ENCODE results near the gene DSCAML1. TPM values are rescaled to one million over a fixed set of nuclear protein-coding genes. Genes with fewer than 3 reads are reported as not detected.

DSCAML1 gene
- polyA plus RNA-seq, 2 donors, result 0.04 TPM

GRCh38 chr11:117392001-117392690 lies 404.9 kb downstream of the DSCAML1 start:
- Histone ChIP-seq H3K4me1 (ENCODE audit: control insufficient read depth in 2 of 2, insufficient read depth in 2 of 2, low read length in 1 of 2) (no peaks in the 10 kb centered on the region), H3K36me3 (ENCODE audit: control insufficient read depth in 2 of 2, insufficient read depth in 2 of 2, low read length in 1 of 2) (peaks cover 44 to 58% of the 10 kb centered on the region in 2 donors), H3K27ac (ENCODE audit: low read depth in 2 of 2, low read length in 1 of 2) (no peak overlapping the region), H3K9me3 (ENCODE audit: control insufficient read depth in 2 of 2, insufficient read depth in 1 of 2, low read depth in 1 of 2, low read length in 1 of 2) (no peaks in the 10 kb centered on the region), H3K4me3 (ENCODE audit: low read depth in 1 of 2, low read length in 2 of 2) (no peak overlapping the region), H3K27me3 (ENCODE audit: control insufficient read depth in 1 of 2, insufficient read depth in 2 of 2, low read length in 2 of 2) (no peaks in the 10 kb centered on the region)
- 87 to 90% methylated on average over 12 of the region's 12 CpGs for WGBS, 2 donors

DNA sequence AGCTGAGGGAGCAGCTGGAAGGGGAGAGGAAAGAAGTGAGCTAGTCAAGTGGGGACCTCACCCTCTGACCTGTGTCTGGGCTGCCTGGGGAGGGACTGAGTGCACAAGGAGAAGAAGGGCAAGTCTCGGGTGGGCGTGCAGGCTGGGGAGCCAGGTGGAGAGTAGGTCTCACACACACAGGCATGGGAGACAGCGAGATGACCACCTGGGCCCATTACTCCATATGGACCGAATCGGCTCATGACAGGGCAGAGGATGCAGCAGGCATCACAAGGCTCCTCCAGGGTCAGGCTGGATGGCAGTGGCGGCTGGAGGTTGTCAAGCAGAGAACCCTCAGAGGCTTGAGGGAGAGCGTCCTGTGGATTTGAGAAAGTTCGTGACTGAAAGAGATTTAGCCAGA lies 405.8 kb downstream of the DSCAML1 start:
- no peaks in the 10 kb centered on the region for H3K9me3 ChIP-seq (ENCODE audit: control insufficient read depth in 2 of 2, insufficient read depth in 1 of 2, low read depth in 1 of 2, low read length in 1 of 2)
- no peaks in the 10 kb centered on the region for H3K4me1 ChIP-seq (ENCODE audit: control insufficient read depth in 2 of 2, insufficient read depth in 2 of 2, low read length in 1 of 2)
- no peaks in the 10 kb centered on the region for H3K27me3 ChIP-seq (ENCODE audit: control insufficient read depth in 1 of 2, insufficient read depth in 2 of 2, low read length in 2 of 2)
- no peak overlapping the region for H3K4me3 ChIP-seq (ENCODE audit: low read depth in 1 of 2, low read length in 2 of 2)
- H3K27ac ChIP-seq (ENCODE audit: low read depth in 2 of 2, low read length in 1 of 2), result no peak overlapping the region
- peaks cover 45 to 54% of the 10 kb centered on the region in 2 donors for H3K36me3 ChIP-seq (ENCODE audit: control insufficient read depth in 2 of 2, insufficient read depth in 2 of 2, low read length in 1 of 2)
- WGBS, 2 donors, result 98 to 100% methylated on average over 8 of the region's 8 CpGs

GRCh38 chr11:117390743-117391142 lies 406.3 kb downstream of the DSCAML1 start:
- H3K27me3 ChIP-seq (ENCODE audit: control insufficient read depth in 1 of 2, insufficient read depth in 2 of 2, low read length in 2 of 2), result no peaks in the 10 kb centered on the region
- H3K4me1 ChIP-seq (ENCODE audit: control insufficient read depth in 2 of 2, insufficient read depth in 2 of 2, low read length in 1 of 2), result no peaks in the 10 kb centered on the region
- H3K4me3 ChIP-seq (ENCODE audit: low read depth in 1 of 2, low read length in 2 of 2), result no peak overlapping the region
- no peak overlapping the region for H3K27ac ChIP-seq (ENCODE audit: low read depth in 2 of 2, low read length in 1 of 2)
- H3K36me3 ChIP-seq (ENCODE audit: control insufficient read depth in 2 of 2, insufficient read depth in 2 of 2, low read length in 1 of 2), result peaks cover 41 to 55% of the 10 kb centered on the region in 2 donors
- no peaks in the 10 kb centered on the region for H3K9me3 ChIP-seq (ENCODE audit: control insufficient read depth in 2 of 2, insufficient read depth in 1 of 2, low read depth in 1 of 2, low read length in 1 of 2)
- 97 to 98% methylated on average over 8 of the region's 8 CpGs for WGBS, 2 donors

- H3K36me3 ChIP-seq (ENCODE audit: control insufficient read depth in 2 of 2, insufficient read depth in 2 of 2, low read length in 1 of 2), result peaks cover 26 to 41% of the 10 kb centered on the region in 2 donors
- H3K9me3 ChIP-seq (ENCODE audit: control insufficient read depth in 2 of 2, insufficient read depth in 1 of 2, low read depth in 1 of 2, low read length in 1 of 2), result no peaks in the 10 kb centered on the region
- no peaks in the 10 kb centered on the region for H3K27me3 ChIP-seq (ENCODE audit: control insufficient read depth in 1 of 2, insufficient read depth in 2 of 2, low read length in 2 of 2)
- H3K4me3 ChIP-seq (ENCODE audit: low read depth in 1 of 2, low read length in 2 of 2), result no peak overlapping the region
- no peaks in the 10 kb centered on the region for H3K4me1 ChIP-seq (ENCODE audit: control insufficient read depth in 2 of 2, insufficient read depth in 2 of 2, low read length in 1 of 2)
- H3K27ac ChIP-seq (ENCODE audit: low read depth in 2 of 2, low read length in 1 of 2), result no peak overlapping the region
- 91 to 94% methylated on average over 3 of the region's 3 CpGs for WGBS, 2 donors
These were observed 408.8 kb downstream of the DSCAML1 start for GRCh38 chr11:117387992-117388755.

- Histone ChIP-seq H3K27me3 (ENCODE audit: control insufficient read depth in 1 of 2, insufficient read depth in 2 of 2, low read length in 2 of 2) (no peaks in the 10 kb centered on the region), H3K9me3 (ENCODE audit: control insufficient read depth in 2 of 2, insufficient read depth in 1 of 2, low read depth in 1 of 2, low read length in 1 of 2) (no peaks in the 10 kb centered on the region), H3K27ac (ENCODE audit: low read depth in 2 of 2, low read length in 1 of 2) (no peak overlapping the region), H3K36me3 (ENCODE audit: control insufficient read depth in 2 of 2, insufficient read depth in 2 of 2, low read length in 1 of 2) (peaks cover 17 to 33% of the 10 kb centered on the region in 2 donors), H3K4me1 (ENCODE audit: control insufficient read depth in 2 of 2, insufficient read depth in 2 of 2, low read length in 1 of 2) (no peaks in the 10 kb centered on the region), H3K4me3 (ENCODE audit: low read depth in 1 of 2, low read length in 2 of 2) (no peak overlapping the region)
- 95 to 98% methylated on average over 9 of the region's 9 CpGs for WGBS, 2 donors
These were observed 411.1 kb downstream of the DSCAML1 start for GRCh38 chr11:117385906-117386305.

DNA sequence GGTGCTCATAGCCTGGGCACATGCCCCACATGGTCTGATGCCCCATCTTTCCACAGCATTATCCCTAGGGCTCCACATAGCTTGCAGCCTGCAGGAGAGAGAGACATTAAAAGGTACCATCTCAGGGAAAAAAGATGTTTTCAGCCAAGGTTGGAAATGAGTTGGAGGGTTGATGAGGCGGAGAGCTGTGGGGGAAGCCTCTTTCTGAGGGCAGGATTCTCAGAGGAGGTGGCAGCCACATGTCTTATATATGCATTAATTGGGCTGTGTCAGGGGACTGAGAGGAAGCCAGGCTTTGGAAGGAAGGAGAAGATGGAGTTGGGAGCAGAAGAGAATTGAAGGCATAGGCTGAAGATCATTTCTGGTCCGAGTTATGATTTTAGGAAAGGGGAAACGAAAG lies 411.5 kb downstream of the DSCAML1 start:
- Histone ChIP-seq H3K9me3 (ENCODE audit: control insufficient read depth in 2 of 2, insufficient read depth in 1 of 2, low read depth in 1 of 2, low read length in 1 of 2) (no peaks in the 10 kb centered on the region), H3K27ac (ENCODE audit: low read depth in 2 of 2, low read length in 1 of 2) (no peak overlapping the region), H3K4me1 (ENCODE audit: control insufficient read depth in 2 of 2, insufficient read depth in 2 of 2, low read length in 1 of 2) (no peaks in the 10 kb centered on the region), H3K4me3 (ENCODE audit: low read depth in 1 of 2, low read length in 2 of 2) (no peak overlapping the region), H3K36me3 (ENCODE audit: control insufficient read depth in 2 of 2, insufficient read depth in 2 of 2, low read length in 1 of 2) (peaks cover 13 to 34% of the 10 kb centered on the region in 2 donors), H3K27me3 (ENCODE audit: control insufficient read depth in 1 of 2, insufficient read depth in 2 of 2, low read length in 2 of 2) (no peaks in the 10 kb centered on the region)
- WGBS, 2 donors, result 96 to 97% methylated on average over 3 of the region's 3 CpGs

- no peaks in the 10 kb centered on the region for H3K27me3 ChIP-seq (ENCODE audit: control insufficient read depth in 1 of 2, insufficient read depth in 2 of 2, low read length in 2 of 2)
- peaks cover 13 to 38% of the 10 kb centered on the region in 2 donors for H3K36me3 ChIP-seq (ENCODE audit: control insufficient read depth in 2 of 2, insufficient read depth in 2 of 2, low read length in 1 of 2)
- no peak overlapping the region for H3K4me3 ChIP-seq (ENCODE audit: low read depth in 1 of 2, low read length in 2 of 2)
- no peaks in the 10 kb centered on the region for H3K9me3 ChIP-seq (ENCODE audit: control insufficient read depth in 2 of 2, insufficient read depth in 1 of 2, low read depth in 1 of 2, low read length in 1 of 2)
- no peak overlapping the region for H3K27ac ChIP-seq (ENCODE audit: low read depth in 2 of 2, low read length in 1 of 2)
- WGBS, 2 donors, result 58 to 60% methylated on average over 1 of the region's 1 CpG
- peaks cover 0 to 3% of the 10 kb centered on the region in 2 donors for H3K4me1 ChIP-seq (ENCODE audit: control insufficient read depth in 2 of 2, insufficient read depth in 2 of 2, low read length in 1 of 2)
These were observed 413.0 kb downstream of the DSCAML1 start for GRCh38 chr11:117384045-117384444.

GRCh38 chr11:117382746-117383145 lies 414.3 kb downstream of the DSCAML1 start:
- Histone ChIP-seq H3K36me3 (ENCODE audit: control insufficient read depth in 2 of 2, insufficient read depth in 2 of 2, low read length in 1 of 2) (peaks cover 10 to 34% of the 10 kb centered on the region in 2 donors), H3K4me1 (ENCODE audit: control insufficient read depth in 2 of 2, insufficient read depth in 2 of 2, low read length in 1 of 2) (peaks cover 0 to 3% of the 10 kb centered on the region in 2 donors), H3K27me3 (ENCODE audit: control insufficient read depth in 1 of 2, insufficient read depth in 2 of 2, low read length in 2 of 2) (no peaks in the 10 kb centered on the region), H3K4me3 (ENCODE audit: low read depth in 1 of 2, low read length in 2 of 2) (no peak overlapping the region), H3K27ac (ENCODE audit: low read depth in 2 of 2, low read length in 1 of 2) (no peak overlapping the region), H3K9me3 (ENCODE audit: control insufficient read depth in 2 of 2, insufficient read depth in 1 of 2, low read depth in 1 of 2, low read length in 1 of 2) (no peaks in the 10 kb centered on the region)
- WGBS, 2 donors, result 91 to 93% methylated on average over 4 of the region's 4 CpGs

DNA sequence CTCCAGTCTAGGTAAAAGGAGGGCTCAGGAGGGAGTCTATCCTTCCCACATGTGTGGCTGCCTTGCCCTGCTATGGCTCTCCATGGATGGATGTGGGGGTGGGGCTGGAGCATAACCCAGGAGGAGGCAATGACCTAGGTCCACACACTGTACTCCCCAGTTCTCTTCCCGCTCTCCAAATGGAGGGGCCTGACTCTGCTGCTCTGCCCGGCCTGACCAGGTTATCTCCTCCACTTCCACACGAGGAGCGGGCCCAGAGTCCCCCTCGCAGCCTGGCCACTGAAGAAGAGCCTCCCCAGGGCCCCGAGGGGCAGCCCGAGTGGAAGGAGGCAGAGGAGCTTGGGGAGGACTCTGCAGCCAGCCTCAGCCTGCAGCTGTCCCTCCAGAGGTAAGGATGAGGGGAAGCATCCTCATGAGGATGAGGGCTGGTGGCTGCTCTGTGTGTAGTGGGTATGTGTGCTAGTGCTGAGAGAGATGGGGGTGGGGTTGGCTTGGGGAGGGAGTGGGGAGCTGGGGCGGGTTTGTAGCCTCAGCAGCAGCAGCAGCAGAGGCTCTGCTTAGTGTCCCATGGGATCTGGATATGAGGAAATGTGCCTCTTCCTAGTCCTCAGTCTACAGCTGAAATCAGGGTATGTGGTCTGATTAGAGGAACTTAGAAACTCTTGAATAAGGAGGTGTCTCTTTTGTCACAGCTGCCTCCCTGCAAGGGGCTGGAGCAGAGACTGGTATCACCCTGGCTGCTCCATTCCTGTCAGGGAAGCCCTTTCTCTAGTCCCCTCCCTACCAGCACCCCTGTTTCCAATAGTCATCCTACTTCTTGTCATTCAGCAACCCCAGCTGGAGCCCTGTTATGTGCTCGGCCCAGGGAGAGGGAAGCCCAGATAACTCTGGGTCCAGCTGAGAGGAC lies 415.3 kb downstream of the DSCAML1 start:
- peaks cover 0 to 3% of the 10 kb centered on the region in 2 donors for H3K4me1 ChIP-seq (ENCODE audit: control insufficient read depth in 2 of 2, insufficient read depth in 2 of 2, low read length in 1 of 2)
- peaks cover 11 to 29% of the 10 kb centered on the region in 2 donors for H3K36me3 ChIP-seq (ENCODE audit: control insufficient read depth in 2 of 2, insufficient read depth in 2 of 2, low read length in 1 of 2)
- H3K9me3 ChIP-seq (ENCODE audit: control insufficient read depth in 2 of 2, insufficient read depth in 1 of 2, low read depth in 1 of 2, low read length in 1 of 2), result no peaks in the 10 kb centered on the region
- 93 to 94% methylated on average over 9 of the region's 9 CpGs for WGBS, 2 donors
- no peak overlapping the region for H3K27ac ChIP-seq (ENCODE audit: low read depth in 2 of 2, low read length in 1 of 2)
- no peak overlapping the region for H3K4me3 ChIP-seq (ENCODE audit: low read depth in 1 of 2, low read length in 2 of 2)
- no peaks in the 10 kb centered on the region for H3K27me3 ChIP-seq (ENCODE audit: control insufficient read depth in 1 of 2, insufficient read depth in 2 of 2, low read length in 2 of 2)

Data from esophagus (tissue), 2 donors.